GM12874 (cell line): ENCODE measurements around the gene SHOC1.

Source experiments
- CTCF ChIP-seq: IDR thresholded peaks from 2 replicates; pipeline ENCODE4 v1.5.1; 2011; ENCODE audit warnings: low read depth, mild to moderate bottlenecking, control low read depth, low read length, moderate library complexity; ENCODE audit not compliant: insufficient read depth

The SHOC1 gene

GRCh38 chr9:111794835-111795556 is at the start of gene SHOC1:
Gene SHOC1, minus strand, starts transcription at chr9:111794937. Its CDS starts 3,519 bp downstream, at chr9:111791418.
- no peak for TF ChIP-seq CTCF

GRCh38 chr9:111843971-111844370 is 49.2 kb upstream of the SHOC1 start:
- TF ChIP-seq CTCF = no peak

GRCh38 chr9:111842313-111842712 is 47.6 kb upstream of the SHOC1 start:
- TF ChIP-seq CTCF = no peak

- no peak for TF ChIP-seq CTCF
Measured at GRCh38 chr9:111840442-111840841, 45.7 kb upstream of the SHOC1 start.

GRCh38 chr9:111839987-111840386 is 45.2 kb upstream of the SHOC1 start:
- TF ChIP-seq CTCF = no peak

- no peak for TF ChIP-seq CTCF
Measured at GRCh38 chr9:111839387-111839786, 44.6 kb upstream of the SHOC1 start.

- TF ChIP-seq CTCF = no peak
Measured at GRCh38 chr9:111838439-111838838, 43.7 kb upstream of the SHOC1 start.
